Smooth muscle cell (in vitro differentiated cells): Measurements from ENCODE around the gene DPF3. TPM values are rescaled to one million over a fixed set of nuclear protein-coding genes. Genes with fewer than 3 reads are reported as not detected.
A peak's percentile ranks its signal among the peaks of the same experiment; 100 is the strongest.

ENCODE experiments used
- DNase-seq: peaks from one replicate; lab custom pipeline; 2025; ENCODE audit not compliant: unreplicated experiment; lab: John Stamatoyannopoulos, UW
- H2AFZ ChIP-seq: fragments of 200-600 bp; sonication (generic); 2 replicates; pipeline ENCODE4 v1.6.0; 2016; ENCODE audit warnings: antibody characterized with exemption, low read depth, mild to moderate bottlenecking
- H3F3A ChIP-seq: fragments of 200-600 bp; sonication (generic); 2 replicates; pipeline ENCODE4 v1.6.0; 2017; ENCODE audit warnings: antibody characterized with exemption, low read depth
- H3K27ac ChIP-seq: fragments of 200-600 bp; sonication (generic); 2 replicates; pipeline ENCODE4 v1.5.1; 2016; ENCODE audit warnings: low read depth, mild to moderate bottlenecking
- H3K27me3 ChIP-seq: fragments of 200-600 bp; sonication (generic); 2 replicates; pipeline ENCODE4 v1.6.1; 2016; ENCODE audit warnings: low read depth, mild to moderate bottlenecking
- H3K36me3 ChIP-seq: fragments of 200-600 bp; sonication (generic); 2 replicates; pipeline ENCODE4 v1.5.1; 2016; ENCODE audit warnings: low read depth
- H3K4me1 ChIP-seq: fragments of 200-600 bp; sonication (generic); 2 replicates; pipeline ENCODE4 v1.5.1; 2016; ENCODE audit warnings: low read depth
- H3K4me2 ChIP-seq: fragments of 200-600 bp; sonication (generic); 2 replicates; pipeline ENCODE4 v1.6.0; 2016; ENCODE audit warnings: mild to moderate bottlenecking
- H3K4me3 ChIP-seq: fragments of 200-600 bp; sonication (generic); 2 replicates; pipeline ENCODE4 v1.5.1; 2016; ENCODE audit warnings: mild to moderate bottlenecking
- H3K79me2 ChIP-seq: fragments of 200-600 bp; sonication (generic); 2 replicates; pipeline ENCODE4 v1.6.0; 2016; ENCODE audit warnings: low read depth, mild to moderate bottlenecking
- H3K9ac ChIP-seq: fragments of 200-600 bp; sonication (generic); 2 replicates; pipeline ENCODE4 v1.6.0; 2016; ENCODE audit warnings: low read depth
- H3K9me3 ChIP-seq: fragments of 200-600 bp; sonication (generic); replicated peaks from 2 replicates; pipeline ENCODE4 v1.5.1; 2016; ENCODE audit warnings: low read depth
- H4K20me1 ChIP-seq: fragments of 200-600 bp; sonication (generic); 2 replicates; pipeline ENCODE4 v1.6.0; 2016; ENCODE audit warnings: low read depth
- CTCF ChIP-seq: fragments of 200-600 bp; sonication (generic); IDR thresholded peaks from 2 replicates; pipeline ENCODE4 v1.5.1; 2017; ENCODE audit warnings: borderline replicate concordance, mild to moderate bottlenecking, antibody characterized with exemption; ENCODE audit not compliant: insufficient read depth, poor library complexity, severe bottlenecking
- WGBS: methylation state at CpG from one replicate; pipeline ENCODE4 v1.1.7; 2016; ENCODE audit warnings: low lambda C conversion rate; 5-methylcytosine and 5-hydroxymethylcytosine counted together
- polyA plus RNA-seq: library from polyadenylated mRNA; unstranded; fragments of >200 nt; fragmentation: Nextera tagmentation; extraction: Ambion mirVana; gene quantifications from 2 replicates; pipeline ENCODE4 v1.2.1, GENCODE V29; 2016
- total RNA-seq: library from RNA; depleted of rRNA; stranded (reverse); fragments of >200 nt; gene quantifications from 2 replicates; pipeline ENCODE4 v1.2.3, GENCODE V29; 2014

DPF3 gene
- total and polyA plus RNA-seq, 2 experiments from 2014 or later = 4.9 to 12.6 TPM

- Histone ChIP-seq H3K4me2 (no peak overlapping the region), H3K79me2 (no peaks in the 10 kb centered on the region), H3K4me3 (no peak overlapping the region), H3K9me3 (no peaks in the 10 kb centered on the region), H3K4me1 (no peaks in the 10 kb centered on the region), H3F3A (no peaks in the 10 kb centered on the region), H4K20me1 (peaks cover 10% of the 10 kb centered on the region), H3K27me3 (no peaks in the 10 kb centered on the region), H3K27ac (no peak overlapping the region), H2AFZ (no peak overlapping the region), H3K36me3 (no peaks in the 10 kb centered on the region), H3K9ac (no peak overlapping the region)
- TF ChIP-seq CTCF = no peak
- DNase-seq = no peak
- 74% methylated on average over 7 of the region's 7 CpGs for WGBS
These were observed 30.5 kb downstream of the DPF3 start for GRCh38 chr14:72863216-72864006.

- no peak overlapping the region for H3K27ac ChIP-seq
- no peak overlapping the region for H3K4me3 ChIP-seq
- no peaks in the 10 kb centered on the region for H3K4me1 ChIP-seq
- no peak for TF ChIP-seq CTCF
- WGBS = 69% methylated on average over 12 of the region's 12 CpGs
- no peak for DNase-seq
- no peaks in the 10 kb centered on the region for H3K79me2 ChIP-seq
- no peak overlapping the region for H3K9ac ChIP-seq
- H3K27me3 ChIP-seq = no peaks in the 10 kb centered on the region
- no peaks in the 10 kb centered on the region for H3F3A ChIP-seq
- peaks cover 23% of the 10 kb centered on the region for H4K20me1 ChIP-seq
- H3K4me2 ChIP-seq = no peak overlapping the region
- H3K36me3 ChIP-seq = no peaks in the 10 kb centered on the region
- no peaks in the 10 kb centered on the region for H3K9me3 ChIP-seq
- H2AFZ ChIP-seq = no peak overlapping the region
These were observed 37.2 kb downstream of the DPF3 start for GRCh38 chr14:72856530-72857266.

- Histone ChIP-seq H3K4me3 (no peak overlapping the region), H3F3A (no peaks in the 10 kb centered on the region), H3K27me3 (no peaks in the 10 kb centered on the region), H3K9me3 (no peaks in the 10 kb centered on the region), H3K36me3 (no peaks in the 10 kb centered on the region), H3K79me2 (no peaks in the 10 kb centered on the region), H4K20me1 (peaks cover 28% of the 10 kb centered on the region), H3K9ac (no peak overlapping the region), H3K27ac (no peak overlapping the region), H3K4me2 (peak overlapping the region; percentile 17), H3K4me1 (no peaks in the 10 kb centered on the region), H2AFZ (no peak overlapping the region)
- TF ChIP-seq CTCF = no peak
- DNase-seq = no peak
- 45% methylated on average over 1 of the region's 1 CpG for WGBS
These were observed 38.0 kb downstream of the DPF3 start for GRCh38 chr14:72855913-72856312.
